DMS 273 (cell line): ENCODE data around the gene EIF2B2.

Source experiments
- DNase-seq: peaks from one replicate; lab custom pipeline; 2025; ENCODE audit not compliant: unreplicated experiment; lab: John Stamatoyannopoulos, UW

Gene EIF2B2

DNA sequence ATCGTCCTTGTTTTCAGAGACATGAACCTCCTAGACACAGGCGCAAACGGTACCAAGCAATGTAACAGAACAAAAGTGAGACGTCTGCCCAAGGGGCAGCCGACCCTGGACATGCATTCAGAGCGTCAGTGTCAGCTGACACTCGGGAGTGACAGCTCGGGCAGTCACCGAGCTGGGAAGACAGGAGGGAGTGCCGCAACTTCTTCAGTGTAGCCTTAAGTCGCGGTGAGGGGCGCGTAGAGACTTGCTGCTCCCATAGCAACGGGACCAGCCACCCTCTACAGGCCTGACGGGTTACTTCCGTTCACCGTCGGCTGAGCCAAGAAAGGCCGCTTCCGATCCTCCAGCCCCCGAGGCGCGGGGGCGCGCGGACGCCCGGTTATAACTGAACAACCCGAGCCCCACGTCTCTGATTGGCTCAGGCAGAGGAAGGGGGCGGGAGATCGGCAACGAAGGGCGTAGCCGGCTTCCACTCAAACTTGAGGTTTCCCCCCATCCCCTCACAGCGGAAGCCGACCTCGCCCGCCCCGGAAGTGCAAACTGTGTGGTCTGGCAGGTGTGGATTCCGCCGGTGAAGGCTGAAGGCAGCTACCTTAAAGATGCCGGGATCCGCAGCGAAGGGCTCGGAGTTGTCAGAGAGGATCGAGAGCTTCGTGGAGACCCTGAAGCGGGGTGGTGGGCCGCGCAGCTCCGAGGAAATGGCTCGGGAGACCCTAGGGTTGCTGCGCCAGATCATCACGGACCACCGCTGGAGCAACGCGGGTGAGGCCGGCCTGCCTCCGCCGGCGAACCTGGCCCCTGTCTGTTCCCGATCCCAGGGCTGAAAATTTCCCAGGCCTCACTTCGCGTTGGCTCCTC is at the start of gene EIF2B2:
EIF2B2 (plus strand) TSS at position 530 of the 858 bp plus-strand sequence; CDS start at position 600, 70 bp downstream.
- DNase-seq: peak; percentile 99

DNA sequence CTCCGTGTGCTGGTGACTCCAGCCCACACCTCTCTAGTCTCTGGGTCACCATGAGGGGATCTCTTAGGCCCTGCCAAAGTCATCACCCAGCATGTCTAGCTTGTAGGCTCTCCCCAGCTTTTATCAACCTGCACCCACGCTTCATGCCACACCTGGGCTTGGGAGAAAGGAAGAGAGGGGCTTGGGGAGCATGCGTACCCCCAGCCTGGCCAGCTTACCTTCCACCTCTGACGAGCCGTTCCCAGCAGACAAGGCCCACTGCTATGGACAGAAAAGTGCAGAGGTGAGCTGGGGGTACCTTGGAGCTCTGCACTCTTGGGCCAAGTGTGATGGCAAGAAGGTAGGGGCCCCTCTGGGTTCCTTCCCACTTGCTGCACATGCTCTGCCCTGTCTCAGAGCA is 49.0 kb upstream of the EIF2B2 start:
- peak; percentile 55 for DNase-seq

- DNase-seq: peak; percentile 92
Measured at GRCh38 chr14:74954232-74954946, 48.3 kb upstream of the EIF2B2 start.

DNA sequence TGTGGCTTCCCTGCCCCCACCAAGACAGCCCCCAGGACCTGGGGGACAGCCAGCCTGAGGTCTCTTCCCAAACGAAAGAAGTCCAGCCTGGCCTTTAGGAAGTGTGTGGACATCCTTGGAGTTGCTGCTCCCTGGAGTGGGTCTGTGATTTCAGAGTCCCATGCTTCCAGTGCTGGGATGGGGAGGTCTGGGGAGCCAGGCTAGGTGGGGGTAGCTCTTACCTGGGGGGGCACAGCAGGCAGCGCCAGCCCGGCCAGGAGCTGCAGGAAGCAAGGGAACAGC is 47.8 kb upstream of the EIF2B2 start:
- DNase-seq: peak; percentile 41

DNA sequence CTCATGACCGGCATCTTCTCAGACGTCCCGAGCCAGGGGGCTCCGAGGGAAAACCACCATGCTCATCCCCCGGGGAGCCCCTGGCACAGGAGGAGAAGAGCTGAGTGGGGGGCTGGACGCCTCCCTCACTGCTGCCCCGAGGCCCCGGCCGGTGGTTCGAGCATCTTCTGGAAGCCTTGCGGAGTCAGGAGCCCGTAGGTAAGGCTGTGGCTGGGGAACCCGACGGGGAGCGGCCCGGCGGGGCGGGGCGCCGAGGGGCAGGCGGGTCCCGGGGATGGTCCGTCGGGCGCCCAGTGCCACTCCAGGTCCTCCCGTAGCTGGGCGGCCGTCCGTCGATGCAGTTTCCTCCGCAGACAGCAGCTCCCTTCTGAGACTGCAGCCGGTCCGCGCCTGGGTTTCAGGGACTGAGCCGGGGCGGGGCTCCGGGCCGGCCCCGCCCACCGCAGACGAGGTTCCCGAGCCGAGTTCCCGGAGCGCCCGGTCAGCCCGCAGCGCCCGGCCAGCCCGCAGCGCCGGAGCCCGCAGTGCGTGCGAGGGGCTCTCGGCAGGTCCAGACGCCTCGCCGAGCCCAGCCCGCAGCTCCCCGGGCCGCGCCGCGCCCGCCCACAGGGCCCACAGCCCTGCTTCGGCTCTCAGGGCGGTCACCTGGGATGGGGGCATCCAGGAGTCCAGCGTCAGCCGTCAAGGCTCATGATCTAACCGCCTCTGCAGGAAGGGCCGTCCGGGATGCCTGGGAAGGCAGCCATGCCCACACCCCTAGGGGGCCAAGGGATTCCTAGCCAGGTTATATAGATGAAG is 47.3 kb upstream of the EIF2B2 start, which contains the start of gene PGF:
PGF (minus strand) TSS at position 369 of the 798 bp plus-strand sequence; CDS start at position 14, 355 bp downstream.
- DNase-seq: peak; percentile 83

DNA sequence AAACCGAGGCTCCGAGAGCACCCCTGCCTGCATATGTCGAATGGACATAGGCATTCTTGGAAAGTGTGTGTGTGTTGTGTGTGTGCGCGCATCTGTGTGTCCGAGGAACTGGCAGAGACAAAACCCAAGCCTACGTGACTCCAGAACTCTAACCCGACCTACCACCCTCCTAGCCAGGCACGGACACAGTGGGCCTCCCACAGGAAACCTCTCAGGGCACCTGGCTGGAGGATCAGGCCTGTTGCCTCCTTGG is 46.8 kb upstream of the EIF2B2 start:
- no peak for DNase-seq

GRCh38 chr14:74956280-74957072 is 46.2 kb upstream of the EIF2B2 start:
- DNase-seq: no peak

GRCh38 chr14:74959596-74960180 is 43.0 kb upstream of the EIF2B2 start:
- DNase-seq: no peak

GRCh38 chr14:74960736-74961135 is 42.0 kb upstream of the EIF2B2 start:
- DNase-seq: no peak

GRCh38 chr14:74961238-74961911 is 41.3 kb upstream of the EIF2B2 start:
- no peak for DNase-seq

DNA sequence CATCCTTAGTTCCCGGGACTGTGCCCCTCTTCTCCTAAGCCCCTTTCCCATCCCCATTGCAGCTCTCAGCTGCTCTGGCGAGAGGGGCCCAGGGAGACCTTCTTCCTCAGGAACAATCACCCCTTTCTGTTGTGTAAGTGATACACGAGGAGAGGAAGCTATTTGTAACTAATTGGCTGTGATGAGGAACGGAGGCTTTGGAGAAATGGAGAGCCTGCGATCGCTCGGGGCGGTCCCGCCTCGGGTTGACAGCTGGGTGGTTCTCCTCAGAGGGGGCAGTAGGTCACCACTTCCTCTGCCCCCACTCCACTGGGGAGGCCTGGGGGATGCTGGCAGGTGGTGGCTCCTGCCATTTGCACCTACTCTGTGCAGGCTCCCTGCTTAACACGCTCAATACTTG is 40.7 kb upstream of the EIF2B2 start:
- DNase-seq: no peak

GRCh38 chr14:74962493-74962892 is 40.2 kb upstream of the EIF2B2 start:
- no peak for DNase-seq

- no peak for DNase-seq
Measured at GRCh38 chr14:74963178-74963704, 39.5 kb upstream of the EIF2B2 start.

- DNase-seq: no peak
Measured at GRCh38 chr14:74963705-74964271, 38.9 kb upstream of the EIF2B2 start.

GRCh38 chr14:74964787-74965485 is 37.8 kb upstream of the EIF2B2 start:
- no peak for DNase-seq

DNA sequence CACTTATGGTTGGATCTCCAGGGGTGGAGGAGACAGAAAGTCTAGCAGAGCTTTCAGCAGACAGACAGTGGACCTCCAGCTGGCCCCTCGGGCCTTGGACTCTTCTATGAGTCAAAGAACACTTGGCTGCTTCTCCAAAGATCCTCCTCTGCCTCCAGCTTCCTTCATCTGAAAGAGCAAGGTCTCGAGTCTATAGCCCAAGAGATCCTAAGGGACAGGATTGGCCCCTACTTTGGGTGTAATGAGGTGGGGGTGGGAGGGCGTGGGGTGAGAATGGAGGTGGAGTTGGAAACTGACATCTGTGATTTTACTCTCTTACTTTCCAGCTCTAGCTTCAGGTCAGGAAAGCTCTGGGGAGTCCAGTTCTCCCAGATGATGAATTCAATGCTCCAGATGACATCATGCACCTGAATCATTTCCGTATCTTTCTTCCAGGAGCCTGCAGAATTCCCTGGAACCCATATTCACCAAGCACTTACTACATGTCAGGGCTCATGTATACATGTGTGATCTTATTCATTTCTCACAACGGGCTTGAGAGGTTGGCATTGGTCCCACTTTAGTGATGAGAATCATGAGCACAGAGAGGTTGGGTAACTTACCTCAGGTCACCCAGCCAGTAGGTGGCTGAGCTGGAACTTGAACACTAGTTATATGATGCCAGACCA is 37.1 kb upstream of the EIF2B2 start:
- DNase-seq: no peak

DNA sequence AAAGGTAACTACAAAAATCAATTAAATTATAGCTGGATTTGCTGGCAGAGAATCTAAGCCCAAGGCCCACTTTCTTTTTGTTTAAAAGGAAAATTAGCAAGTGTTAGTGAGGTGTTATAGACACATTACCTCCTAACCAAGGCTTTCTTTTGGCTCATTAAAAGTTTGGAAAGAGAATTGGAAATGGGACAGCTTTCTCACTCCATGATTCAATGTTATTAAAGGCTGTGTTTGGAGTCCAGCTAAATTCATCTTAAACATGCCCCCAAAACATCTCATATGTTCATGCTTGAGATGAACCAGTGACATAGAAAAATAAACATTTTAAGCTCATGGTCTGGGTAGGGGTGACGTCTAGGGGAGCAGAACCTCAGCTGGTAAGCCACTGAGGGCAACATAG is 33.9 kb upstream of the EIF2B2 start:
- DNase-seq: no peak

DNA sequence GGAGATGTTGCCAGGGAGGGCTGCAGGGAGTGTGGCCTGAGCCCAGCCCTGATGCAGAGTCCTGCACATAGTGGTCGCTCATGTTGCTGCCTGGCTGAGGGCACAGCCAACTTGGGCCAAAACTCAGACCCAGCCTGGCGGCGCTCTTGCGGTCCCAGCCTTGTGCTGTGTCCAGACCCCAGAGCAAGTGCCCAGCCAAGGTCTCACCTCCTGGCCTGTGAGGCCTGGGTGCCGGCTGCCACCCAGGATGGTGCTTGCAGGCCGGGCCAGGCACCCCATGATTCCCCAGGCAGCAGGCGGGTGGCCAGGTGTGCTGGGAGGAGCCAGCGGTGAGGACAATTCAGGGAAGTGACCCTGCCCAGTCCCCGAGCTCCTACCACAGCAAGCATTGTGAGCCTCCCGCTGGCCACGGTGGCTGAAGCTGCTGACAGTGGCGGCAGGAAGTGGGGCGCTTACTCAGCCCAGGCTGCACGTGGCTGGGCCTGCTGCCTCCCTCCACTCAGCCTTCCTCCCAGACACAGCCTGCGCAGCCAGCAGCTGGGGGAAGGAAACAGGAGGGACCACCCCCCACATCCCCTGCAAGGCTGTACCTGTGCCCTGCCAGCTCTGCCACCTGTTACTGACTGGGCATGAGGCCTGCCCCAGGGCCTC is 29.6 kb upstream of the EIF2B2 start:
- no peak for DNase-seq
